IMR-90 (cell line): ENCODE measurements around the gene PDE8B. TPM values are rescaled to one million over a fixed set of nuclear protein-coding genes. Genes with fewer than 3 reads are reported as not detected.

Experiments used
- ATAC-seq: fragments of 200-7000 bp; cut with Tn5 transposase; 2 replicates; pipeline ENCODE4 v1.9.1; 2020; ENCODE audit warnings: low read depth, mild to moderate bottlenecking, moderate library complexity
- BruUV-seq: library from RNA; stranded (reverse); fragments of 400-500 nt; replicated peaks from 2 replicates; lab custom pipeline; 2021; lab: Mats Ljungman, UMichigan
- CTCF ChIA-PET: fragments of 300-600 bp; formaldehyde crosslinking; extraction: SDS; loops from one replicate; lab custom pipeline; 2021; ENCODE audit warnings: antibody characterized with exemption; lab: Yijun Ruan, JAX
- POLR2A ChIA-PET: fragments of 300-600 bp; sonication (Branson Sonifier 250); formaldehyde crosslinking; loops from one replicate; lab custom pipeline; 2022; ENCODE audit warnings: antibody characterized with exemption; ENCODE audit not compliant: unreplicated experiment; lab: Charles Lee
- DNase-seq: peaks from one replicate; pipeline ENCODE4 v3.0.0; 2013
- H2AFZ ChIP-seq: replicated peaks from 2 replicates; pipeline ENCODE3; 2013; ENCODE audit warnings: low read length, mild to moderate bottlenecking; ENCODE audit not compliant: poor library complexity
- H2AK5ac ChIP-seq: 2 replicates; pipeline ENCODE4 v1.6.1; 2013; ENCODE audit warnings: low read depth, low read length, inconsistent platforms
- H2AK9ac ChIP-seq: replicated peaks from 2 replicates; pipeline ENCODE3; 2013; ENCODE audit warnings: mild to moderate bottlenecking, low read depth, low read length, moderate library complexity; ENCODE audit not compliant: poor library complexity
- H2BK120ac ChIP-seq: 2 replicates; pipeline ENCODE4 v1.6.1; 2013; ENCODE audit warnings: low read depth, low read length, inconsistent platforms
- H2BK15ac ChIP-seq: 3 replicates; pipeline ENCODE4 v1.6.1; 2013; ENCODE audit warnings: low read depth, low read length, inconsistent platforms
- H2BK20ac ChIP-seq: 2 replicates; pipeline ENCODE4 v1.6.1; 2013; ENCODE audit warnings: low read depth, mild to moderate bottlenecking, inconsistent platforms, low read length, moderate library complexity
- H2BK5ac ChIP-seq: 2 replicates; pipeline ENCODE4 v1.6.1; 2013; ENCODE audit warnings: mild to moderate bottlenecking, low read depth, low read length, inconsistent platforms; ENCODE audit not compliant: poor library complexity, severe bottlenecking
- H3K14ac ChIP-seq: replicated peaks from 2 replicates; pipeline ENCODE4 v1.6.1; 2013; ENCODE audit warnings: low read depth, low read length, inconsistent platforms
- H3K18ac ChIP-seq: 2 replicates; pipeline ENCODE4 v1.6.1; 2013; ENCODE audit warnings: low read depth, low read length, control low read depth
- H3K23ac ChIP-seq: 2 replicates; pipeline ENCODE4 v1.6.1; 2013; ENCODE audit warnings: low read depth, low read length, inconsistent platforms
- H3K27ac ChIP-seq: 2 replicates; pipeline ENCODE4 v1.5.1; 2013; ENCODE audit warnings: mild to moderate bottlenecking, control low read depth, low read length; ENCODE audit not compliant: insufficient read depth
- H3K27me3 ChIP-seq: 2 replicates; pipeline ENCODE4 v1.6.1; 2013; ENCODE audit warnings: low read length; ENCODE audit not compliant: control insufficient read depth, insufficient read depth
- H3K36me3 ChIP-seq: 2 replicates; pipeline ENCODE4 v1.6.1; 2013; ENCODE audit warnings: low read length, mixed read lengths; ENCODE audit not compliant: control insufficient read depth, insufficient read depth
- H3K4ac ChIP-seq: 2 replicates; pipeline ENCODE4 v1.6.1; 2013; ENCODE audit warnings: low read depth, low read length, inconsistent platforms
- H3K4me1 ChIP-seq: 2 replicates; pipeline ENCODE4 v1.6.1; 2013; ENCODE audit warnings: low read length, mixed read lengths; ENCODE audit not compliant: control insufficient read depth, insufficient read depth
- H3K4me2 ChIP-seq: 2 replicates; pipeline ENCODE4 v1.6.1; 2013; ENCODE audit warnings: low read depth, mild to moderate bottlenecking, control low read depth, low read length, moderate library complexity
- H3K4me3 ChIP-seq: 2 replicates; pipeline ENCODE4 v1.5.1; 2013; ENCODE audit warnings: low read depth, mild to moderate bottlenecking, control low read depth, low read length, moderate library complexity; ENCODE audit not compliant: insufficient read depth
- H3K56ac ChIP-seq: 2 replicates; pipeline ENCODE4 v1.6.1; 2013; ENCODE audit warnings: low read length, inconsistent platforms; ENCODE audit not compliant: insufficient read depth; ENCODE audit errors: extremely low read depth
- H3K79me1 ChIP-seq, 2 experiments: 2 replicates each; pipeline ENCODE4 v1.6.1; 2013; ENCODE audit warnings: low read length in 2 of 2, inconsistent platforms in 1 of 2, low read depth in 1 of 2
- H3K9ac ChIP-seq: 2 replicates; pipeline ENCODE4 v1.6.1; 2013; ENCODE audit warnings: low read depth, low read length, control low read depth
- H3K9me1 ChIP-seq: 2 replicates; pipeline ENCODE4 v1.6.1; 2013; ENCODE audit warnings: low read length, inconsistent platforms; ENCODE audit not compliant: insufficient read depth
- H3K9me3 ChIP-seq: 2 replicates; pipeline ENCODE4 v1.6.1; 2013; ENCODE audit warnings: low read length; ENCODE audit not compliant: control insufficient read depth, insufficient read depth
- H4K20me1 ChIP-seq: 2 replicates; pipeline ENCODE4 v1.6.1; 2013; ENCODE audit warnings: low read length, inconsistent platforms; ENCODE audit not compliant: insufficient read depth
- H4K5ac ChIP-seq: 2 replicates; pipeline ENCODE4 v1.6.1; 2013; ENCODE audit warnings: mild to moderate bottlenecking, low read depth, low read length, control low read depth
- H4K8ac ChIP-seq, 2 experiments: 2 replicates each; pipeline ENCODE4 v1.6.1; 2013; ENCODE audit warnings: low read depth in 2 of 2, low read length in 2 of 2, control low read depth in 1 of 2, inconsistent platforms in 1 of 2
- H4K91ac ChIP-seq: 2 replicates; pipeline ENCODE4 v1.6.1; 2013; ENCODE audit warnings: low read depth, low read length, inconsistent platforms; ENCODE audit not compliant: insufficient read depth
- CEBPB ChIP-seq: IDR thresholded peaks from 2 replicates; pipeline ENCODE4 v1.6.1; 2012; ENCODE audit warnings: low read depth, low read length, improper control_type of control experiment
- CHD1 ChIP-seq: IDR thresholded peaks from 2 replicates; pipeline ENCODE4 v1.6.1; 2012; ENCODE audit warnings: low read depth, low read length, improper control_type of control experiment
- FOS ChIP-seq: fragments of 150-350 bp; IDR thresholded peaks from 2 replicates; pipeline ENCODE4 v1.6.1; 2016; ENCODE audit warnings: low read depth, low read length
- MAZ ChIP-seq: IDR thresholded peaks from 2 replicates; pipeline ENCODE4 v1.6.1; 2012; ENCODE audit warnings: low read depth, mild to moderate bottlenecking, low read length, improper control_type of control experiment, moderate library complexity, borderline replicate concordance
- MXI1 ChIP-seq: IDR thresholded peaks from 2 replicates; pipeline ENCODE4 v1.6.1; 2012; ENCODE audit warnings: low read depth, mild to moderate bottlenecking, low read length, moderate library complexity, borderline replicate concordance
- NFE2L2 ChIP-seq: fragments of 150-350 bp; IDR thresholded peaks from 2 replicates; pipeline ENCODE4 v1.6.1; 2016; ENCODE audit warnings: low read depth, mild to moderate bottlenecking, low read length
- SMC3 ChIP-seq: fragments of 150-350 bp; IDR thresholded peaks from 2 replicates; pipeline ENCODE4 v1.6.1; 2016; ENCODE audit warnings: low read depth, mild to moderate bottlenecking, antibody characterized with exemption, low read length, moderate library complexity
- WGBS, 2 experiments: methylation state at CpG; one replicate each; pipeline versions ENCODE4 v1.1.5 to v1.1.7; 2013; ENCODE audit warnings: missing lambda C conversion rate in 2 of 2; ENCODE audit not compliant: insufficient read length in 1 of 2; ENCODE audit errors: extremely low coverage in 2 of 2; 5-methylcytosine and 5-hydroxymethylcytosine counted together
- dilution Hi-C: fragments of 300-500 bp; cut with HindIII; formaldehyde crosslinking; loops from one replicate; pipeline ENCODE4 v1.14.3; 2018; ENCODE audit warnings: low sequenced_read_pairs; ENCODE audit not compliant: unreplicated experiment
- in situ Hi-C: fragments of 300-500 bp; cut with MboI; formaldehyde crosslinking; loops from 3 replicates; pipeline ENCODE4 v1.14.3; 2019; ENCODE audit warnings: low sequenced_read_pairs, inconsistent platforms, mixed read lengths
- intact Hi-C: fragments of 100-400 bp; cut with micrococcal nuclease; formaldehyde crosslinking; loops from 2 replicates; pipeline ENCODE4 v1.10.0; 2022
- polyA plus RNA-seq, 3 experiments: library from polyadenylated mRNA; depleted of rRNA; stranded (reverse); fragments of >200 nt; gene quantifications; 2 replicates each; pipeline ENCODE4 v1.2.3, GENCODE V29; 2012; ENCODE audit warnings: low replicate concordance in 1 of 3
- total RNA-seq: library from RNA; depleted of rRNA; stranded (reverse); fragments of >200 nt; gene quantifications from 2 replicates; pipeline ENCODE4 v1.2.3, GENCODE V29; 2012
- TF ChIP-seq, protein P1 (sequence below): fragments of 150-350 bp; IDR thresholded peaks from 2 replicates; pipeline ENCODE4 v1.6.1; 2017; ENCODE audit warnings: mild to moderate bottlenecking, antibody characterized with exemption, low read length, low read depth

PDE8B gene
- total and polyA plus RNA-seq, 2 of the 4 experiments (the other 2 are of a cell fraction): under 0.01 to 0.03 TPM

DNA sequence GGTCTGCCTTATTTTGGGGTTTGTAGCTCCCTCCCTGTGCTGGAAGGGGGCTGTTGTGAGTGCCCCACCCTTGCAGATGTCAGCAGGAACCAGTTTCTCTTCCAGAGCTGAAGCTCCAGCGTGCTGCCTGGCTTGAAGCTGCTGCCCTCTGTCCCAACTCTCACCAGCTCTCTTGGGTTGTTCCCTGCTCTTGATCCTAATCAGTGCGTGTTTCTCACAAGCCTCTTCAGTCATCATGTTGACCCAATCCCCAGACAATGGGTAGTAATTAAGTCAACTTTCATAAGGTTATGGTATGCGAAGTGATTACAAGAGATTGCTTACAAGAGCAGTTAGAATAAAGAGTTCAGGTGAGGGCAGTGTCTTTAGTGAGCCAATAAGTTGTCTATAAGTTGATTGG lies 57.0 kb downstream of the PDE8B start:
- TF ChIP-seq SMC3 (no peak), CHD1 (no peak), NFE2L2 (no peak), MXI1 (no peak), CEBPB (no peak), FOS (no peak), MAZ (no peak)
- TF ChIP-seq, protein P1, sequence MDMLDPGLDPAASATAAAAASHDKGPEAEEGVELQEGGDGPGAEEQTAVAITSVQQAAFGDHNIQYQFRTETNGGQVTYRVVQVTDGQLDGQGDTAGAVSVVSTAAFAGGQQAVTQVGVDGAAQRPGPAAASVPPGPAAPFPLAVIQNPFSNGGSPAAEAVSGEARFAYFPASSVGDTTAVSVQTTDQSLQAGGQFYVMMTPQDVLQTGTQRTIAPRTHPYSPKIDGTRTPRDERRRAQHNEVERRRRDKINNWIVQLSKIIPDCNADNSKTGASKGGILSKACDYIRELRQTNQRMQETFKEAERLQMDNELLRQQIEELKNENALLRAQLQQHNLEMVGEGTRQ: no peak
- Histone ChIP-seq H3K4me1 (no peaks in the 10 kb centered on the region; the same call in 1 of the 2 replicates), H3K9me1 (no peaks in the 10 kb centered on the region), H2AK5ac (no peak overlapping the region; the same call in 1 of the 2 replicates), H3K56ac (no peak overlapping the region), H3K18ac (no peak overlapping the region), H3K23ac (no peak overlapping the region), H4K5ac (no peak overlapping the region), H3K9ac (no peak overlapping the region), H4K91ac (no peak overlapping the region), H2AK9ac (no peak overlapping the region), H2AFZ (no peak overlapping the region), H3K4me3 (no peak overlapping the region), H3K79me1 (no peaks in the 10 kb centered on the region), H3K27ac (no peak overlapping the region), H3K4ac (no peak overlapping the region), H2BK20ac (0 out of 2 replicates have a peak overlapping the region, but pooled peaks have one; percentile 40), H3K9me3 (no peaks in the 10 kb centered on the region), H4K20me1 (no peaks in the 10 kb centered on the region), H2BK15ac (no peak overlapping the region), H3K14ac (no peak overlapping the region), H2BK120ac (no peak overlapping the region), H4K8ac (no peak overlapping the region), H3K27me3 (no peaks in the 10 kb centered on the region), H3K4me2 (no peak overlapping the region), H3K36me3 (no peaks in the 10 kb centered on the region), H2BK5ac (no peak overlapping the region)
- no peak for ATAC-seq
- no TSS peak for BruUV-seq
- DNase-seq: no peak
- CTCF ChIA-PET: no interaction called here
- intact Hi-C loops: no loop called here
- dilution Hi-C loops: no loop called here
- POLR2A ChIA-PET: interaction anchor here (0.6 kb wide), 1 partner anchor 9 kb away, joined by 4 read pairs; no protein-coding TSS in a partner anchor
- in situ Hi-C loops: no loop called here
- 100% methylated on average over 1 of the region's 3 CpGs; no CpG with 5 or more reads in 1 of the 2 experiments for WGBS, 2 experiments
